Measurements from ENCODE around the gene IL4R.
A peak's percentile ranks its signal among the peaks of the same experiment; 100 is the strongest.

IL4R gene

DNA sequence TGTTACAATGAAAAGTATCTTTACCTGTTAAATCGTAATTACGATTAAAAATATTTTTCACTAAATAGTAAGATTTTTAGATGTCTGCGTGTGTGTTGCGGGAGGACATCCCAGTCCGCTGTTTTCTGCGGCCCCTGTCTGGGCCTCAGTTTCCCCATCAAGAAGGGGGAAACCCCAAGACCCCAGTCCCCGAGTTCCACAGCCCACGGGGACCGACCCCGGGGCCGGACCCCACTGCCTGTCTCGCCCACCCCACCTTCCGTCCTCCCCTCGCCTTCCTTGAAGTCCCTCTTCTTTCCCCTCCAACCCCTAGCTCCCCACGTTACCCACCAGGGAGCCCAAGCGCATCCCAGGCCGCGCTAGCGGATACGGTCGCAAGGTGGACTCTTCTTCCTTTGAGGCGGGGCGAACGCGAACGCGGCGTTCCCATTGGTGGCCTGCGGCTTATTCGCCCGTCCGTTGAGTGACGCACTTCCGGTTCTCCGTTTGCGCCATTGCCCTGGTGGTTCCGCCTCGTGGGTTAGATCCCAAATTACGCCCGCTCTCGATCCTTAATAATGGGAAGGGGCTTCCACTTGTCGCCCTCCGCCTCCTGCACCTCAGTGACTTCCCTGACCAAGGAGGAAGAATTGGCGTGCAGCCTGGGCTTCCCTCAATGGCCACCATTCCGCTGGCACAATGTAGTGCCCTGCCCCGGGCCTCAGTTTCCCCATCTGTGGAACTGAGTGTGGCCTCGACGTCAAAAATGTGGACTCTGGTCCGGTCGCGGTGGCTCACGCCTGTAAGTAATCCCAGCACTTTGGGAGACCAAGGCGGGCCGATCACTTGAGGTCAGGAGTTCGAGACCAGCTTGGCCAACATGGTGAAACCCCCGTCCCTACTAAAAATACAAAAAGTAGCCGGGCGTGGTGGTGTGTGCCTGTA is 45.1 kb upstream of the IL4R start, which contains the start of gene NSMCE1:
Gene NSMCE1, minus strand, starts transcription at position 397 of the 924 bp plus-strand sequence. CDS start 11,202 bp downstream, outside the sequence.
- Histone ChIP-seq H2AFZ (ENCODE audit: insufficient read depth, low read length, poor library complexity) (peak within 1 kb of the TSS; percentile 94), H3K4me1 (ENCODE audit: control insufficient read depth in 1 of 2, insufficient read depth in 2 of 2, low read length in 2 of 2) (peaks cover 0 to 3% of the 10 kb centered on the region in 2 experiments), H2BK120ac (ENCODE audit: insufficient read depth, low read length, poor library complexity) (peak within 1 kb of the TSS; percentile 65), H2BK12ac (ENCODE audit: low read length) (no peak within 1 kb of the TSS), H4K8ac (ENCODE audit: low read depth, low read length) (peak within 1 kb of the TSS; percentile 99), H3K23ac (ENCODE audit: low read length) (no peak within 1 kb of the TSS), H4K12ac (ENCODE audit: low read depth, low read length) (peak within 1 kb of the TSS; percentile 97), H3K36me3 (ENCODE audit: control insufficient read depth in 1 of 2, insufficient read depth in 2 of 2, low read length in 2 of 2) (no peaks in the 10 kb centered on the region), H3K9ac (ENCODE audit: low read length) (peak within 1 kb of the TSS; percentile 45), H3K4me3 (ENCODE audit: low read depth, low read length) (peak within 1 kb of the TSS; percentile 79), H3K27ac (ENCODE audit: low read depth, low read length) (no peak within 1 kb of the TSS), H3K79me1 (ENCODE audit: low read length) (peaks cover 2% of the 10 kb centered on the region), H3K4me2 (ENCODE audit: low read length) (peak within 1 kb of the TSS; percentile 73), H2BK5ac (ENCODE audit: low read depth, low read length, poor library complexity) (peak within 1 kb of the TSS; percentile 17), H3K14ac (ENCODE audit: low read length) (peak within 1 kb of the TSS; percentile 87), H3K18ac (ENCODE audit: low read length) (peak within 1 kb of the TSS; percentile 88), H3K9me3 (ENCODE audit: insufficient read depth, low read depth, low read length) (no peaks in the 10 kb centered on the region), H3K79me2 (ENCODE audit: control insufficient read depth, insufficient read depth, low read length, poor library complexity) (peaks cover 2% of the 10 kb centered on the region), H4K91ac (ENCODE audit: low read depth, low read length) (peak within 1 kb of the TSS; percentile 90), H2AK5ac (ENCODE audit: low read length) (peak within 1 kb of the TSS; percentile 15), H3K27me3 (ENCODE audit: insufficient read depth, low read length) (no peaks in the 10 kb centered on the region), H3K4ac (ENCODE audit: low read depth, low read length) (peak within 1 kb of the TSS; percentile 60)
- DNase-seq: peak; percentile 97 to 99
- WGBS (ENCODE audit: extremely low coverage, insufficient coverage, insufficient read length): no CpG with 5 or more reads among the region's 58 CpGs

DNA sequence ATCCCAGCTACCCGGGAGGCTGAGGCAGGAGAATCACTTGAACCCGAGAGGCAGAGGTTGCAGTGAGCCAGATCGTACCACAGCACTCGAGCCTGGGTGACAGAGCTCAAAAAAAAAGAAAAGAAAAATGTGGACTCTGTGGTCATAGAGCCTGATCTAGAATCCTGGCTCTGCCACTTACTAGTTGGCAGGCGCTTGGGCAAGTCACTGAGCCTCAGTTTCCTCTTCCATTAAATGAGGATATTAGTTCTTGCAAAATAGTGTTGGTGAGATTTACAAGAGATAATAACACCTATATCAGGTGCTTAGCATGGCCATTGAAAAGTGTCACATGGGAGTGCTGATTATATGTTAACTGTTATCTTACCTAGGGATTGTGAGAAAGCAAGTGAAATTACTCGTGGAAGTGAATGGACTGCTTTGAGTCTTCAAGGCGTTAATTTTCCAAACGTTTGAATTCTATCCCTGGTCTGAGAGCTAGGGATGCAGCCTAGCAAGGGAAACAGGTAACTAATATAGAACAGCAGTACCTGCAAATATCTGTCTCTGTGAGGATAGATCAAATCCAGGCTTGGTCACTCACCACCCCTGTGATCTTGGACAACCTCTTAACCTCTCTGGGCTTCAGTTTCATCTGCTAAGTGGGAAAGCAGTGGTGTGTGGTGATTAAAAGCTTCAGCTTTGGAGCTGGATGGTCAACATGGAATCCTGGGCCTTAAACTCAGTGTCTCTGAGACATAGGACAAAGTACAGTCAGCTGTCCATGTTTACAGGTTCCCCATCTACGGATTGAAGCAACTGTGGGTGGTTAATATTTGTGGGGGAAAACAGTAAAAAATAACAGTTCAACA is 44.2 kb upstream of the IL4R start:
- H3K79me2 ChIP-seq (ENCODE audit: control insufficient read depth, insufficient read depth, low read length, poor library complexity): peaks cover 2% of the 10 kb centered on the region
- no peak overlapping the region for H3K4me3 ChIP-seq (ENCODE audit: low read depth, low read length)
- H2AFZ ChIP-seq (ENCODE audit: insufficient read depth, low read length, poor library complexity): no peak overlapping the region
- H2AK5ac ChIP-seq (ENCODE audit: low read length): no peak overlapping the region
- H3K79me1 ChIP-seq (ENCODE audit: low read length): peaks cover 2% of the 10 kb centered on the region
- H3K4me2 ChIP-seq (ENCODE audit: low read length): no peak overlapping the region
- peak overlapping the region; percentile 99 for H4K8ac ChIP-seq (ENCODE audit: low read depth, low read length)
- no peak overlapping the region for H2BK5ac ChIP-seq (ENCODE audit: low read depth, low read length, poor library complexity)
- no peaks in the 10 kb centered on the region for H3K27me3 ChIP-seq (ENCODE audit: insufficient read depth, low read length)
- no peak for DNase-seq
- peak overlapping the region; percentile 90 for H4K91ac ChIP-seq (ENCODE audit: low read depth, low read length)
- H3K9ac ChIP-seq (ENCODE audit: low read length): no peak overlapping the region
- no peak overlapping the region for H3K18ac ChIP-seq (ENCODE audit: low read length)
- no peak overlapping the region for H3K14ac ChIP-seq (ENCODE audit: low read length)
- peaks cover 0 to 3% of the 10 kb centered on the region in 2 experiments for H3K4me1 ChIP-seq (ENCODE audit: control insufficient read depth in 1 of 2, insufficient read depth in 2 of 2, low read length in 2 of 2)
- H4K12ac ChIP-seq (ENCODE audit: low read depth, low read length): no peak overlapping the region
- H2BK12ac ChIP-seq (ENCODE audit: low read length): no peak overlapping the region
- no peak overlapping the region for H3K4ac ChIP-seq (ENCODE audit: low read depth, low read length)
- no peak overlapping the region for H3K23ac ChIP-seq (ENCODE audit: low read length)
- H3K36me3 ChIP-seq (ENCODE audit: control insufficient read depth in 1 of 2, insufficient read depth in 2 of 2, low read length in 2 of 2): no peaks in the 10 kb centered on the region
- no peak overlapping the region for H2BK120ac ChIP-seq (ENCODE audit: insufficient read depth, low read length, poor library complexity)
- H3K9me3 ChIP-seq (ENCODE audit: insufficient read depth, low read depth, low read length): no peaks in the 10 kb centered on the region
- no peak overlapping the region for H3K27ac ChIP-seq (ENCODE audit: low read depth, low read length)
- WGBS (ENCODE audit: extremely low coverage, insufficient coverage, insufficient read length): no CpG with 5 or more reads among the region's 9 CpGs

DNA sequence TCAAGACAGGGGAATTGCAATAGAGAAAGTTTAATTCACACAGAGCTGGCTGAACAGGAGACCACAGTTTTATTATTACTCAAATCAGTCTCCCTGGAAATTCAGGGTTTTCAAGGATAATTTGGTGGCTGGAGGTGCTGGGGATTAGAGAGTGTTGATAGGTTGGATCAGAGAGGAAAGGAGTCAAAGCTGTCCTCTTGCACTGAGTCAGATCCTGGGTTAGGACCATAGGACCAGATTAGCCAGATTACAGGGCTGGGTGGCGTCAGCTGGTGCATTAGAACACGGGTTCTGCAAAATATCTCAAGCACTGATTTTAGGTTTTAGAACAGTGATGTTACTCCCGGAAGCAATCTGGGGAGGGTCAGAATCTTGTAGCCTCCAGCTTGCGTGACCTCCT is 43.4 kb upstream of the IL4R start:
- no peak overlapping the region for H2BK12ac ChIP-seq (ENCODE audit: low read length)
- no peak overlapping the region for H2AFZ ChIP-seq (ENCODE audit: insufficient read depth, low read length, poor library complexity)
- H3K23ac ChIP-seq (ENCODE audit: low read length): no peak overlapping the region
- H3K4ac ChIP-seq (ENCODE audit: low read depth, low read length): no peak overlapping the region
- no peak overlapping the region for H3K4me3 ChIP-seq (ENCODE audit: low read depth, low read length)
- no peaks in the 10 kb centered on the region for H3K27me3 ChIP-seq (ENCODE audit: insufficient read depth, low read length)
- H3K4me1 ChIP-seq (ENCODE audit: control insufficient read depth in 1 of 2, insufficient read depth in 2 of 2, low read length in 2 of 2): peaks cover 0 to 3% of the 10 kb centered on the region in 2 experiments
- no peak overlapping the region for H4K91ac ChIP-seq (ENCODE audit: low read depth, low read length)
- H3K9me3 ChIP-seq (ENCODE audit: insufficient read depth, low read depth, low read length): no peaks in the 10 kb centered on the region
- H2AK5ac ChIP-seq (ENCODE audit: low read length): no peak overlapping the region
- no peak overlapping the region for H3K27ac ChIP-seq (ENCODE audit: low read depth, low read length)
- H3K9ac ChIP-seq (ENCODE audit: low read length): no peak overlapping the region
- H2BK120ac ChIP-seq (ENCODE audit: insufficient read depth, low read length, poor library complexity): no peak overlapping the region
- no peak overlapping the region for H3K14ac ChIP-seq (ENCODE audit: low read length)
- no peak overlapping the region for H2BK5ac ChIP-seq (ENCODE audit: low read depth, low read length, poor library complexity)
- DNase-seq: no peak
- H3K4me2 ChIP-seq (ENCODE audit: low read length): no peak overlapping the region
- no peak overlapping the region for H4K12ac ChIP-seq (ENCODE audit: low read depth, low read length)
- H3K18ac ChIP-seq (ENCODE audit: low read length): no peak overlapping the region
- no peaks in the 10 kb centered on the region for H3K36me3 ChIP-seq (ENCODE audit: control insufficient read depth in 1 of 2, insufficient read depth in 2 of 2, low read length in 2 of 2)
- H3K79me1 ChIP-seq (ENCODE audit: low read length): peaks cover 2% of the 10 kb centered on the region
- H4K8ac ChIP-seq (ENCODE audit: low read depth, low read length): no peak overlapping the region
- no CpG with 5 or more reads among the region's 4 CpGs for WGBS (ENCODE audit: extremely low coverage, insufficient coverage, insufficient read length)
- peaks cover 2% of the 10 kb centered on the region for H3K79me2 ChIP-seq (ENCODE audit: control insufficient read depth, insufficient read depth, low read length, poor library complexity)

GRCh38 chr16:27272076-27272475 is 41.7 kb upstream of the IL4R start:
- whole genome bisulfite sequencing (ENCODE audit: extremely low coverage, insufficient coverage, insufficient read length): no CpG with 5 or more reads among the region's 4 CpGs

More at GRCh38 chr16:27272076-27272475, 41.7 kb upstream of the IL4R start:
- no peak overlapping the region for H4K12ac ChIP-seq (ENCODE audit: low read depth, low read length)
- H3K36me3 ChIP-seq (ENCODE audit: control insufficient read depth in 1 of 2, insufficient read depth in 2 of 2, low read length in 2 of 2): no peaks in the 10 kb centered on the region
- no peak for DNase-seq
- H3K9ac ChIP-seq (ENCODE audit: low read length): no peak overlapping the region
- no peaks in the 10 kb centered on the region for H3K9me3 ChIP-seq (ENCODE audit: insufficient read depth, low read depth, low read length)
- no peak overlapping the region for H4K8ac ChIP-seq (ENCODE audit: low read depth, low read length)
- peaks cover 2% of the 10 kb centered on the region for H3K79me1 ChIP-seq (ENCODE audit: low read length)
- H2BK120ac ChIP-seq (ENCODE audit: insufficient read depth, low read length, poor library complexity): no peak overlapping the region
- H3K4me1 ChIP-seq (ENCODE audit: control insufficient read depth in 1 of 2, insufficient read depth in 2 of 2, low read length in 2 of 2): peaks cover 0 to 3% of the 10 kb centered on the region in 2 experiments
- peaks cover 2% of the 10 kb centered on the region for H3K79me2 ChIP-seq (ENCODE audit: control insufficient read depth, insufficient read depth, low read length, poor library complexity)
- no peak overlapping the region for H2AK5ac ChIP-seq (ENCODE audit: low read length)
- H3K4me2 ChIP-seq (ENCODE audit: low read length): no peak overlapping the region
- peak overlapping the region; percentile 31 for H2BK12ac ChIP-seq (ENCODE audit: low read length)
- no peak overlapping the region for H3K14ac ChIP-seq (ENCODE audit: low read length)
- no peak overlapping the region for H3K23ac ChIP-seq (ENCODE audit: low read length)
- H3K18ac ChIP-seq (ENCODE audit: low read length): no peak overlapping the region
- no peak overlapping the region for H2AFZ ChIP-seq (ENCODE audit: insufficient read depth, low read length, poor library complexity)
- H3K4me3 ChIP-seq (ENCODE audit: low read depth, low read length): no peak overlapping the region
- no peaks in the 10 kb centered on the region for H3K27me3 ChIP-seq (ENCODE audit: insufficient read depth, low read length)
- H3K27ac ChIP-seq (ENCODE audit: low read depth, low read length): no peak overlapping the region
- H2BK5ac ChIP-seq (ENCODE audit: low read depth, low read length, poor library complexity): no peak overlapping the region
- H4K91ac ChIP-seq (ENCODE audit: low read depth, low read length): no peak overlapping the region
- no peak overlapping the region for H3K4ac ChIP-seq (ENCODE audit: low read depth, low read length)

Data from trophoblast cell (in vitro differentiated cells and primary cell).